ENCODE data around the gene CDX1. TPM values are rescaled to one million over a fixed set of nuclear protein-coding genes. Genes with fewer than 3 reads are reported as not detected.
"Not testable (repeated sequence)": the region's sequence is repeated elsewhere in the genome, so short reads cannot be mapped to it uniquely, and the experiment has no call there.

Gene CDX1
- total RNA-seq, 4 donors from 2014 or later: not detected

DNA sequence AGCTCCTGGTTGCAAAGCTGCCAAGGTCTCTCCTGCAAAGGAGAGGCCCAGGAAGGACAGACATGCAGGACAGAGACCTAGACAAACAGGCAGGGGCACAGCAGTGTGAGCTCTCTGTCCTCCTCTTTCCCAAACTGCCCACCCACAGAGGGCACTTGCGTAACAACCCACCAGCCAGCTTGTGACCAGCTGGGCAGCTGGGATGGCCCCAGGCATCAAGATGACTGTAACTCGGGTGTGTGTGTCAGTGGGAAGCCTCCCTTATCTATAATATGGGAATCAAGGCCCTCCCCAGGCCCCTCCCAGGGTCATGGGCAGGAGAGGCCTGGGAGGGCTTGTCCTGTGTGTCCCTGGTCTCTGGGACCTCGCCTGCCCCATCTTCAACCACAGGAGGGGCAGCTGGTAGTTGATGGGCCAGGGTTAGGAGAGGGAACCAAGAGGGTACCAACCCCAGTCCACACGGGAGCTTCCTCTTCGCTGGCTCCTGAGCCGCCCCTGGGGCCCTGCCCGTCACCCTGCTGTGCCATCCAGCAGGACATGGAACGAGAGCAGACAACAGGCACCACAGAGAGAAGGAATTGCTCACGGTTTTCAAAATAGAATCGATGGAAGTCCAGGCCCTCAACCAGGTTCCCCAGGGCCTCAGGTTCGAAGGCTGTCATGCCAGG is 61.2 kb downstream of the CDX1 start:
- no peak for ATAC-seq
- 58% methylated on average over 2 of the region's 11 CpGs; no CpG with 5 or more reads in 1 of the 2 donors for WGBS, 2 donors (ENCODE audit: low coverage in 1 of 2)
- H3K27me3 ChIP-seq: no peaks in the 10 kb centered on the region
- no peak overlapping the region for H3K27ac ChIP-seq
- H3K4me1 ChIP-seq: no peaks in the 10 kb centered on the region
- H3K4me3 ChIP-seq: no peak overlapping the region
- TF ChIP-seq EP300 (IDR thresholded peaks at IDR 0.05): no peak
- TF ChIP-seq, protein P1, sequence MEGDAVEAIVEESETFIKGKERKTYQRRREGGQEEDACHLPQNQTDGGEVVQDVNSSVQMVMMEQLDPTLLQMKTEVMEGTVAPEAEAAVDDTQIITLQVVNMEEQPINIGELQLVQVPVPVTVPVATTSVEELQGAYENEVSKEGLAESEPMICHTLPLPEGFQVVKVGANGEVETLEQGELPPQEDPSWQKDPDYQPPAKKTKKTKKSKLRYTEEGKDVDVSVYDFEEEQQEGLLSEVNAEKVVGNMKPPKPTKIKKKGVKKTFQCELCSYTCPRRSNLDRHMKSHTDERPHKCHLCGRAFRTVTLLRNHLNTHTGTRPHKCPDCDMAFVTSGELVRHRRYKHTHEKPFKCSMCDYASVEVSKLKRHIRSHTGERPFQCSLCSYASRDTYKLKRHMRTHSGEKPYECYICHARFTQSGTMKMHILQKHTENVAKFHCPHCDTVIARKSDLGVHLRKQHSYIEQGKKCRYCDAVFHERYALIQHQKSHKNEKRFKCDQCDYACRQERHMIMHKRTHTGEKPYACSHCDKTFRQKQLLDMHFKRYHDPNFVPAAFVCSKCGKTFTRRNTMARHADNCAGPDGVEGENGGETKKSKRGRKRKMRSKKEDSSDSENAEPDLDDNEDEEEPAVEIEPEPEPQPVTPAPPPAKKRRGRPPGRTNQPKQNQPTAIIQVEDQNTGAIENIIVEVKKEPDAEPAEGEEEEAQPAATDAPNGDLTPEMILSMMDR (IDR thresholded peaks at IDR 0.05): no peak
- no peak for TF ChIP-seq POLR2A (IDR thresholded peaks at IDR 0.05)
- TF ChIP-seq POLR2AphosphoS5 (IDR thresholded peaks at IDR 0.05): no peak
- H3K9me3 ChIP-seq: no peaks in the 10 kb centered on the region
- H3K36me3 ChIP-seq: peaks cover 0 to 12% of the 10 kb centered on the region in 2 donors

DNA sequence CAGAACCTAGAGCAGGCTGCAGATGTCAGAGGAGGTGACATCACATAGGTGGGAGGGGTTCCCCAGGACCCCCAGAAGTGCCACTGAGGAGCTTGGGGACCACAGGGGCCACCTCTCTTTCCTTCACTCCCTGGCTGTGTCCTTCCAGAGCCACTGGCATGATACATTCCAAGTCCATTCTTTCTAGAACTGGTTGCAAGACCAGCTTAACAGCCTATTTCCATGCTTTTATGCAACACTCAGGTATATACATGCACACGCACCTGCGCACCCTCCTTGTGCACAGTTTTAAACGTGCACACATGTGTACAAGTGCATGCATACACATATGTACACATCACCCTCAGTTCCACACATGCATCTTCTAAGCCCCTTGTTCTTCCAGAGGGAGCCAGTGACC is 63.0 kb downstream of the CDX1 start:
- Histone ChIP-seq H3K4me3 (no peak overlapping the region), H3K9me3 (no peaks in the 10 kb centered on the region), H3K4me1 (no peaks in the 10 kb centered on the region), H3K27ac (no peak overlapping the region), H3K36me3 (peaks cover 0 to 12% of the 10 kb centered on the region in 2 donors), H3K27me3 (no peaks in the 10 kb centered on the region)
- whole genome bisulfite sequencing, 2 donors (ENCODE audit: low coverage in 1 of 2): 68 to 88% methylated on average over 3 of the region's 3 CpGs
- TF ChIP-seq EP300 (IDR thresholded peaks at IDR 0.05) (no peak), POLR2A (IDR thresholded peaks at IDR 0.05) (no peak), POLR2AphosphoS5 (IDR thresholded peaks at IDR 0.05) (no peak)
- TF ChIP-seq, protein P1 (IDR thresholded peaks at IDR 0.05): no peak
- no peak for ATAC-seq

DNA sequence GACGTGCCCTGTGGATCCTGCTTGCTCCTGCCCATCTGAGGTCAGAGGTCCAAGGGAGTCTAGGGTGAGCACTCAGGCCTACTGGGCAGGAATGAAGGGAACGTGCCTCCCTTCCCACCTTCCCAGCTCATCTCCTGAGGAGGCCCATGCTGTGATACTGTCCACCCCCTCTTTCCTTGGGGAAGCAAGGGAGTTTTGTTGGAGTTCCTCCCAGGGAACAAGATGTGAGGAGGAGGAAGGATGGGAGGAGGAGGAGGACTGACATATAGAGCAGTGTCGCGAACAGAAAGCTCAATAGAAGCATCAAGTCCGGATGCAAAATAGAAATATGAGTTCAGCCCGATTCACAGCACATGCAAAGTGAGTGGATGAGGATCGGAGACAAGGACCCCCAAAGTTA is 64.3 kb downstream of the CDX1 start:
- H3K27me3 ChIP-seq: no peaks in the 10 kb centered on the region

DNA sequence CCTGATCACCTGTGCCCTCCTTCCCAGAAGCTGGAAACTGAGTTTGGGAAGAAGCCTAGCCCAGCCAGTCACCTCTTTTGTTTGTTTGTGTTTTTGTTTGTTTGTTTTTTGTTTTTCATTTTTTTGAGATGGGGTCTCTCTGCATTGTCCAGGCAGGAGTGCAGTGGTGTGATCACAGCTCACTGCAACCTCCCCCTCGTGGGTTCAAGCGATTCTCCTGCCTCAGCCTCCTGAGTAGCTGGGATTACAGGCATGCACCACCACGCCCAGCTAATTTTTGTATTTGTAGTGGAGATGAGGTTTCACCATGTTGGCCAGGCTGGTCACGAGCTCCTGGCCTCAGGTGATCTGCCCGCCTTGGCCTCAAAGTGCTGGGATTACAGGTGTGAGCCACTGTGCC is 67.1 kb downstream of the CDX1 start:
- not testable (repeated sequence) for H3K4me1 ChIP-seq, H3K4me3 ChIP-seq, H3K9me3 ChIP-seq, H3K27ac ChIP-seq, ATAC-seq, H3K27me3 ChIP-seq
- peaks cover 0 to 11% of the 10 kb centered on the region in 2 donors for H3K36me3 ChIP-seq
- 100% methylated on average over 2 of the region's 5 CpGs; no CpG with 5 or more reads in 1 of the 2 donors for WGBS, 2 donors (ENCODE audit: low coverage in 1 of 2)

More for the DNA sequence above, 64.3 kb downstream of the CDX1 start:
- Histone ChIP-seq H3K4me1 (no peaks in the 10 kb centered on the region), H3K9me3 (no peaks in the 10 kb centered on the region), H3K27ac (no peak overlapping the region), H3K36me3 (peaks cover 0 to 12% of the 10 kb centered on the region in 2 donors), H3K4me3 (no peak overlapping the region)
- WGBS, 2 donors (ENCODE audit: low coverage in 1 of 2): 80 to 86% methylated on average over 1 to 5 of the region's 7 CpGs
- ATAC-seq: no peak
- TF ChIP-seq POLR2AphosphoS5 (IDR thresholded peaks at IDR 0.05) (no peak), EP300 (IDR thresholded peaks at IDR 0.05) (no peak), POLR2A (IDR thresholded peaks at IDR 0.05) (no peak)
- TF ChIP-seq, protein P1 (IDR thresholded peaks at IDR 0.05): no peak

Other genes with a start within 250 kb of the CDX1 start
- gene PDE6A, start 222.0 kb upstream of the CDX1 start, total RNA-seq: under 1 TPM in 1 of 4 donors, not detected in 3; 0.05 TPM
- 10 to 100 TPM in 1 of 4 donors, 1 to 10 TPM in 3; 7.9 to 14.5 (median 8.6) TPM for gene SLC26A2, start 206.0 kb upstream of the CDX1 start, total RNA-seq
- gene TIGD6, start 166.1 kb upstream of the CDX1 start, total RNA-seq: 1 to 10 TPM; 2.4 to 5.1 (median 3.8) TPM
- gene HMGXB3, start 166.0 kb upstream of the CDX1 start, total RNA-seq: 10 to 100 TPM; 21.8 to 30.2 (median 24.2) TPM
- gene CSF1R, start 80.2 kb upstream of the CDX1 start, total RNA-seq: 10 to 100 TPM; 12.3 to 58.0 (median 35.2) TPM
- 100 to 1,000 TPM in 3 of 4 donors, 10 to 100 TPM in 1; 87.5 to 161 (median 113) TPM for gene PDGFRB, start 10.9 kb upstream of the CDX1 start, total RNA-seq
- gene SLC6A7, start 23.3 kb downstream of the CDX1 start, total RNA-seq: not detected
- gene CAMK2A, start 123.0 kb downstream of the CDX1 start, total RNA-seq: 1 to 10 TPM; 1.4 to 6.9 (median 3.6) TPM
- gene ARSI, start 136.1 kb downstream of the CDX1 start, total RNA-seq: 10 to 100 TPM in 1 of 4 donors, 1 to 10 TPM in 3; 3.1 to 11.6 (median 6.8) TPM
- gene TCOF1, start 190.9 kb downstream of the CDX1 start, total RNA-seq: 10 to 100 TPM; 25.4 to 55.7 (median 31.0) TPM
- 100 to 1,000 TPM; 142 to 720 (median 338) TPM for gene CD74, start 246.1 kb downstream of the CDX1 start, total RNA-seq